ENCODE measurements around the gene SELPLG. TPM values are rescaled to one million over a fixed set of nuclear protein-coding genes. Genes with fewer than 3 reads are reported as not detected.
"Not testable (repeated sequence)": the region's sequence is repeated elsewhere in the genome, so short reads cannot be mapped to it uniquely, and the experiment has no call there.

SELPLG gene
- total RNA-seq, 1 donor from 2014 or later = 1.6 TPM

GRCh38 chr12:108576660-108577234 is 56.9 kb downstream of the SELPLG start:
- Mint-ChIP-seq H3K4me3 (ENCODE audit: unreplicated experiment) (no peak overlapping the region), H3K9me3 (ENCODE audit: unreplicated experiment) (no peaks in the 10 kb centered on the region), H3K27me3 (ENCODE audit: unreplicated experiment) (peaks cover 3% of the 10 kb centered on the region), H3K27ac (ENCODE audit: unreplicated experiment) (no peak overlapping the region), H3K4me1 (ENCODE audit: unreplicated experiment) (peaks cover 9% of the 10 kb centered on the region), H3K36me3 (ENCODE audit: low read depth, unreplicated experiment) (peaks cover 11% of the 10 kb centered on the region)
- no peak for TF ChIP-seq CTCF (IDR thresholded peaks at IDR 0.05; ENCODE audit: unreplicated experiment)
- DNase-seq (ENCODE audit: low spot score) = no peak

GRCh38 chr12:108575199-108575912 is 58.3 kb downstream of the SELPLG start:
- Mint-ChIP-seq H3K27ac (ENCODE audit: unreplicated experiment) (no peak overlapping the region), H3K4me1 (ENCODE audit: unreplicated experiment) (peaks cover 9% of the 10 kb centered on the region), H3K36me3 (ENCODE audit: low read depth, unreplicated experiment) (peaks cover 11% of the 10 kb centered on the region), H3K9me3 (ENCODE audit: unreplicated experiment) (no peaks in the 10 kb centered on the region), H3K4me3 (ENCODE audit: unreplicated experiment) (no peak overlapping the region), H3K27me3 (ENCODE audit: unreplicated experiment) (peaks cover 3% of the 10 kb centered on the region)
- no peak for TF ChIP-seq CTCF (IDR thresholded peaks at IDR 0.05; ENCODE audit: unreplicated experiment)
- no peak for DNase-seq (ENCODE audit: low spot score)

GRCh38 chr12:108574276-108574675 is 59.4 kb downstream of the SELPLG start:
- not testable (repeated sequence) for H3K27me3 Mint-ChIP-seq (ENCODE audit: unreplicated experiment); H3K9me3 Mint-ChIP-seq (ENCODE audit: unreplicated experiment); DNase-seq (ENCODE audit: low spot score); H3K4me1 Mint-ChIP-seq (ENCODE audit: unreplicated experiment); H3K27ac Mint-ChIP-seq (ENCODE audit: unreplicated experiment); H3K4me3 Mint-ChIP-seq (ENCODE audit: unreplicated experiment)
- H3K36me3 Mint-ChIP-seq (ENCODE audit: low read depth, unreplicated experiment) = peaks cover 11% of the 10 kb centered on the region

- Mint-ChIP-seq H3K9me3 (ENCODE audit: unreplicated experiment) (no peaks in the 10 kb centered on the region), H3K27me3 (ENCODE audit: unreplicated experiment) (peaks cover 4% of the 10 kb centered on the region), H3K4me3 (ENCODE audit: unreplicated experiment) (no peak overlapping the region), H3K27ac (ENCODE audit: unreplicated experiment) (no peak overlapping the region), H3K4me1 (ENCODE audit: unreplicated experiment) (no peaks in the 10 kb centered on the region), H3K36me3 (ENCODE audit: low read depth, unreplicated experiment) (peaks cover 10% of the 10 kb centered on the region)
- no peak for DNase-seq (ENCODE audit: low spot score)
- TF ChIP-seq CTCF (IDR thresholded peaks at IDR 0.05; ENCODE audit: unreplicated experiment) = no peak
Measured at GRCh38 chr12:108573317-108573716, 60.4 kb downstream of the SELPLG start.

GRCh38 chr12:108572166-108572790 is 61.4 kb downstream of the SELPLG start:
- H3K36me3 Mint-ChIP-seq (ENCODE audit: low read depth, unreplicated experiment) = peaks cover 16% of the 10 kb centered on the region
- peaks cover under 1% of the 10 kb centered on the region for H3K4me1 Mint-ChIP-seq (ENCODE audit: unreplicated experiment)
- DNase-seq (ENCODE audit: low spot score) = no peak
- no peak overlapping the region for H3K4me3 Mint-ChIP-seq (ENCODE audit: unreplicated experiment)
- no peak for TF ChIP-seq CTCF (IDR thresholded peaks at IDR 0.05; ENCODE audit: unreplicated experiment)
- H3K27me3 Mint-ChIP-seq (ENCODE audit: unreplicated experiment) = peaks cover 2% of the 10 kb centered on the region
- H3K9me3 Mint-ChIP-seq (ENCODE audit: unreplicated experiment) = no peaks in the 10 kb centered on the region
- no peak overlapping the region for H3K27ac Mint-ChIP-seq (ENCODE audit: unreplicated experiment)

Small RNAs within 50 kb of the gene (microRNA-seq; reads per million reads assigned to microRNA genes)
- gene MIR4496 (ENCODE audit: unreplicated experiment) = not detected

Other genes with a start within 250 kb of the SELPLG start
- 5.5 TPM for gene FICD, start 118.6 kb downstream of the SELPLG start, total RNA-seq (ENCODE audit: unreplicated experiment)
- gene SART3, start 72.7 kb downstream of the SELPLG start, total RNA-seq (ENCODE audit: unreplicated experiment) = 67.8 TPM
- 67.8 TPM for gene ISCU, start 71.3 kb downstream of the SELPLG start, total RNA-seq (ENCODE audit: unreplicated experiment)
- gene TMEM119, start 35.8 kb downstream of the SELPLG start, total RNA-seq (ENCODE audit: unreplicated experiment) = 0.36 TPM
- gene CORO1C, start 97.6 kb upstream of the SELPLG start, total RNA-seq (ENCODE audit: unreplicated experiment) = 380 TPM
- 67.5 TPM for gene SSH1, start 223.7 kb upstream of the SELPLG start, total RNA-seq (ENCODE audit: unreplicated experiment)
- 0.41 TPM for gene DAO, start 246.2 kb upstream of the SELPLG start, total RNA-seq (ENCODE audit: unreplicated experiment)

Data from endothelial cell (in vitro differentiated cells).